Stimulated activated CD4-positive, alpha-beta T cell treated with anti-CD3 and anti-CD28 coated beads, Interleukin-12 subunit alpha, Interleukin-12 subunit beta, amount 100 ng/mL, for 48 hours (primary cell): ENCODE results near the gene GMCL2.

ENCODE experiments used
- DNase-seq, 3 donors: peaks; one replicate each; pipeline ENCODE4 v3.0.0-alpha.2; 2020; ENCODE audit warnings: low read depth in 2 of 3, low spot score in 1 of 3

Gene GMCL2

DNA sequence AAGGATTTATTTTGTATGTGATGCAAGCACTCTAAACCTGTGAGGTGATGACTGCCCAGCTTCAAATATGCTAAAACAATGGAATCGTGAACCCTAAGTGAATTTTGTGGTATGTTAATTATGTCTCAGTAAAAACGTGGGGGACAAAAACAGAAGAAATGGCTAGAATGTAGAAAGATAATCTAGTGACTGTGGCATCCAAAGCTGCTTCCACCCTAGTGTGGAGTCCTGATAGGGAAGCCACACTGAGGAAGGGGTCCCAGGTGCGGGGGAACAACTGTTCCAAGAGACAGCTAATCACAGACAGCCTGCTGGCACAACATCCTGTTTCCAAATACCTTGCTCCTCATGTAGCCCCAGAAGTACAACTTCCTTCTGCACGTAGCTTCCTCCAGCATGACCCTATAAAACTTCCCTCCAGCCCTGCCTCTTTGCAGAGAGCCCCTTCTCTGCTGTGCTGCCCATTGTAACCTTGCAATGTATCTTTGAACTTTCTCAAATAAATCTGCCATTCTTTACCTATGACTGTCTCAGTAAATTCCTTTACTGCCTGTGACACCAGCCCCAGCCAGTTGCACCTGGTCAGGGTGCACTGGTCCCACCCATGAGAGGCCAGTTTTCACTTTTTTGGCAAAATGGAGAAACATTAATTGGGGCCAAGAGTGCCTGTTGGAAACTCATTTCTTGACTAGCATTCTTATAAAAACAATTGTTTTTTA, 4.9 kb downstream of the GMCL2 start:
- DNase-seq, result no peak

DNA sequence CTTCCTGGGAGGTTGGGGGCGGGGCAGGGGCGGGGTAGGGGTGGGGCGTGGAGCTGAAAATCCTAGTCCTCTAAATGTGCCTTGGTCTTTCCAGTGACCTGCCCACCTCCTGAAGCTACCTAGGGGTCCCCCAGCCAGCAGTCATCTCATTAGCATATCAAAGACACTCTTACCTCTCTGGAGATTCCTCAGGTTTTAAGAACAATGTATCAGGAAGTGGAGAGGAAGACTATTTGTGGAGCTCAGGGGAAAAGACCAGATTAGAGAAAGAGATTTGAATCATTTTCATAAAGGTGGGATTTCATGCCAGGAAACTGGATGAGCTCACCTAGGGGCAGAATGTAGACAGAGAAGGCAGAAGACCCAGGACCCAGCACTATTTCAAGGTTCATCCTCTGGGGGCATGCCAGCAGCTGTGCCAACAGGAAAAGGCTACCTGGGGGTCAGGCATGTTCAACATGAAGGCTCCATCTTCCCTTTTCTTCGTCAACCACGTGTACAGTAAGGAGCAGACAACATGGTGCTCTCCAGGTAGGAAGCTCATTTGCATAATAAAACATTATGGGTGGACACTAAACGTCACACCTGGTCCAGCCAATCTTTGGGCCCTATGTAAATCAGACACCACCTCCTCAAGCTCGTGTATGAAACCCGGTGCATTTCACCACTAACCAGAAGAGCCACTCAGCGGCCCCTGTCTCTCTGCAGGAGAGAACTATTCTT, 6.9 kb downstream of the GMCL2 start:
- no peak for DNase-seq

DNA sequence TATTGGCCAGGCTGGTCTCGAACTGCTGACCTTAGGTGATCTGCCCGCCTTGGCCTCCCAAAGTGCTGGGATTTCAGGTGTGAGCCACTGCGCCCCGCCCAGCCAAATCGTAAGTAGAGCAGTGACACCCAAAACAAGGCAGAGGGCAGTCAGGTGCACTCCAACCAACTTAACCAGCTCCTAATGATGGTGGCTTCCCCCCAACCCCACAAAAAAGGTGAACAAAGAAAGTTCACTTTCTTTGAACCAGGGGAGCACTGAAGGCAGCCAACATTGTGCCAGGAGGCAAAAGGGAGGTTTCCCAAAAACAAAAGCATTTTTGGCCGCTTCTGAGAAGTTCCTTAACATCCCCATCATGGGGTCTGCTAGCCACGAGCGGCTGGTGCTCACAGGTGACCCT, 9.6 kb downstream of the GMCL2 start:
- DNase-seq, result no peak

DNA sequence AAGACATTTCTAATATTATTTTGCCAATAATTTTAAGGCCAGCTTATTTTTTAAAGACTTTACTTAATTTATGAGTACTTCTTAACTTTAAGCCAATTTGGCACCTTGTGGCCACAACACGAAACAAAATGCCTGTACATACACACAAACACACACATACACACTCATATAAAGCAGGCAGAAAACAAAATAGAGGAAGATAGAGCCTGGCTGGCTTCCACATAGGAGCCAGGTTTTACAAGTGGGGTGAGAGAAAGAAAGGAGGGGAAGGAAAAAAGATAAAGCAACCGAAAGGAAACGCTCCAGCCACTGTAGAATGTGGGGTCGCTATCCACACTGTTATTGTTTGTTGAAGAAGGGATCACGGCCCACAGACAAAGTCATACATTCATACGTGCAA, 10.4 kb downstream of the GMCL2 start:
- no peak for DNase-seq

DNA sequence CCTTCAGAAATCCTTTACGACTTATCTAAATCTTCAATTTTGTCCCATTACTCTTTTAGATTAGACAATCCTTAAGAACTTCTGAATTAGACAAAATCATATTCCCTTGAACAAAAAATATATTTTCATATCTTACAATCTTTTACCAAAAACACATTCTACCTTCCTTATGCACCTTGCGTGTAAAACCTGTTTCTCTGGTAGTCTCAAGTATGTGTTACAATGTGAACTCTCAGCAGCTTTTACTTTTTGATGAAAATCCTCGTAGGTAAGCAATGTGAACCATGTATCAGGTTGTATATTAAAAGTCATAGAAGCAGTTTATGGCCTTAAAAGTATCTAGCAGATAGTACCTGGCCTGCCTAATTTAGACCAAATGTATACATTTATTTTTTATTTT, 12.7 kb downstream of the GMCL2 start:
- no peak for DNase-seq

DNA sequence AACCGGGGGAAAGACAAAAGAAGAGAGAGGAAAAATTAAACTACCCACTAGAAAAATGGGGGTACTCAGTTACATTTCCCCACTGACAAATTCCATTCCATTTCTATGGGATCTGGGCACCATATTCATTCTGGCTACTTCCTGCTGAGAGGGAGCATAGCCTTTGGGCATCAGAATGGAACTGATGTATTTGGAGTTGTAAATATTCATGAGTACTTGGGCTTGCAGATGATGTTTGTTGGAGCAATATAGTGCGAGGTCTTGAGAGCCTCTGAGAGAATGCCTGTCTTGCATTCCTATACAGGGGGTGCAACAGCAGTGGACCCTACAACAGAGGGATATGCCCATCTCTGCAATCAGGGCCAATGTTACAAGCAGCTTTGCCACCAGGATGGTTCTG, 16.7 kb downstream of the GMCL2 start:
- no peak for DNase-seq

DNA sequence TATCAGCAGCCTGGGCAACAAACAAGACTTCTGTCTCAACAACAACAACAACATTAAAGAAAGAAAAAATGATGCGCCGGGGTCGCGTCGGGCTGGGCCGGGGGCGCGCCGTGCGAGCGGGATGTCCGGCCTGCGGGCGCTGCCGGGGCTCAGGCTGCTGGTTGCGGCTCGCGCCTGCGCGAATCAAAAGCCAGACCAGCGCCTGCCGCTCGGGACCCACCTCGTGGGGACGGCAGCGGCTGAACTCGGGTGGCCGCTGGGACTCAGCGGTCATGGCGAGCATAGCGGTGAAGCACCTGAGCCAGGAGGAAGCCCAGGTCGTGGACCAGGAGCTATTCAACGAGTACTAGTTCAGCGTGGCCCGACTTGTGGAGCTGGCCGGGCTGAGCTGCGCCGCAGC, 21.6 kb downstream of the GMCL2 start:
- DNase-seq, result no peak

DNA sequence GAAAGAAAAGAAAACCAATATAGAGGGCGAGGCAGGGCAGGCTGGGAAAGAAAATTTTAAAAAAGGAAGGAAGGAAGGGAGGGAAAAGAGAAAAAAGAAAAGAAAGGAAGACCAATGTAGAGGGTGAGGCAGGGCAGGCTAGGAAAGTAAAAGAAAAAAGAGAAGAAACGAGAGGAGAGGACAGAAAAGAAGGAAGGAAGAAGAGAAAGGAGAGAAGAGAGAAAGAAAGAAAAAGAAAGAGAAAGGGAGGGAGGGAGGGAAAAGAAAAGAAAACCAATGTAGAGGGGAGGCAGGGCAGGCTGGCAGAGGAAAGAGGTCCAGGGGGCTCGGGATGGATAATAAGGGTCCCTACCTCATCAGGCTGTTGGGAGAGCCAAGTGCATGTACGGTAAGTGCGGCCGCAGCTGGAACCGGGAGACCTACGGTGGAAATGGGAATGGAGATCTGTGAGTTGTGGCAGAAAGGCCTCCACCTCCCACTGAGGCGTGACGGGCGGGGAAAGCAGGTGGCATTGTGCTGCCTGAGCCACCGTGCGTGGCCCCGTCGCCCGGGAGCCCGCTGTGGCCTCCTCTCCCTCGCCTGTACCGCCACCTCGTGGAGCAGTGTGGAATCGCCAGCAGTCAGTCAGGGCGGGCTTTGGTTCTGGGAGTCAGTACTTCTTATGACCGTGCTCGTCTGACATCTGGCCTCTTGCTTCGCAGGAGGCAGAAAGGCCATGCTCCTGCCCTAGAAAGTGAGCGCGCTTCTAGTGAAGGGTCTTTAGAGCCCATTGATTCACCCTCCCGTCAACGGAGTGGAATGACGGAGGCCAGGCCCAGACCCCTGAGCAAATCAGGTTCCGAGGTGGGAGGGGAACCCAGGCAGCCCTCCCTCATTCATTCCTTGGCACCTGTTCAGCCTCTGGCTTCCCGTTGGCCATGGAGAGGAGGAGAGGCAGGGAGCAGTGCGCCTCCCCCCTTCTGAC, 23.1 kb downstream of the GMCL2 start:
- DNase-seq, result peak; percentile 85 to 96 (median 88)

DNA sequence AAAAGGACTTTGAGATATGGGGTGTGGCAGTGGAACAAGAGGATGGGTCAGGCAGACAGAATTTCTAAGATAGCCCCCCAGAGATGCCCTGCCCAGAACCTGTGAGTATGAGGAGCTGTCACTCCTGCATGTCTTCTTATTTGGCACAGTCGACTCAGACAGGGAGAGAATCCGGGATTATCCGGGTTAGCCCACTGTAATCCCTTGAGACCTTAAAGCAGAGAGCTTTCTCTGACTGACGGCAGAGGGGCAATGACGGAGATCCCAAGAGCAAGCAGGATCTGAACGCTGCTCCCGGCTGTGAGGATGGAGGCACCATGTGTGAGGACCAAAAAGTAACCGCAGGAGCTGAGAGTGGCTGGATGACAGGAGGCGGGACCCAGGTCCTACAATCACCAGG, 24.7 kb downstream of the GMCL2 start:
- no peak for DNase-seq

DNA sequence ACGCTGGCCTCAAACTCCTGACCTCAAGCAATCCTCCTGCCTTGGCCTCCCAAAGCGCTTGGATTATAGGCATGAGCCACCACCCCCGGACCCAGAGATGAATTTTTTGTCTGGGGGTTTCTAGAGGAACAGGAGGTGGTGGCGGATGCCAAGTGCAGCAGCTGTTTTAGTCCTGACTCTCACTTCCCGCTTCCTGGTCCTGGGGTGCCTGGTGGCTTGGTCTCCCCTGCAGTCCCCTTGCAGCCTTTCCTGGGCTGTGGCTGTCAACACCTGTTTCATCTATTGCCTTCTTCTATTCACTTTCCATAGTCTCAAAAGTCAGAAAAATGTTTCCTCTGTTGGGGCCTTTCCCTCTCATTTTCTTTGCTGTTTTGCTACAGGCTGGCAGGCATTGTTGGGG, 27.0 kb downstream of the GMCL2 start:
- DNase-seq, result no peak

DNA sequence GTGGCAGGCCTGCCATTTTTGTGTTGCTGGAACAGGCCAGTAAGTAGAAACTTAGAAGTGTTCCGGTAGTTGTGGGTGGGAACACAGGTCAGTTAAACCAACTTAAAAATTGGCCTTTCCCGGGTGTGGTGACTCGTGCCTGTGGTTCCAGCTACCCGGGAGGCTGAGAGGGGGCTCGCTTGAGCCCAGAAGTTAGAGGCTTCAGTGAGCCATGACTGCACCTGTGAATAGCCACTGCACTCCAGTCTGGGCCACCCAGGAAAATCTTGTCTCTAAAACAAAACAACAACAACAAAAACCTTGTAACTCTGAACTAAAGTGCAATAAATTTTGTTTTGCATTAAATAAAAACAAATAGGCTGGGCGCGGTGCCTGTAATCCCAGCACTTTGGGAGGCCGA, 32.1 kb downstream of the GMCL2 start:
- no peak for DNase-seq

DNA sequence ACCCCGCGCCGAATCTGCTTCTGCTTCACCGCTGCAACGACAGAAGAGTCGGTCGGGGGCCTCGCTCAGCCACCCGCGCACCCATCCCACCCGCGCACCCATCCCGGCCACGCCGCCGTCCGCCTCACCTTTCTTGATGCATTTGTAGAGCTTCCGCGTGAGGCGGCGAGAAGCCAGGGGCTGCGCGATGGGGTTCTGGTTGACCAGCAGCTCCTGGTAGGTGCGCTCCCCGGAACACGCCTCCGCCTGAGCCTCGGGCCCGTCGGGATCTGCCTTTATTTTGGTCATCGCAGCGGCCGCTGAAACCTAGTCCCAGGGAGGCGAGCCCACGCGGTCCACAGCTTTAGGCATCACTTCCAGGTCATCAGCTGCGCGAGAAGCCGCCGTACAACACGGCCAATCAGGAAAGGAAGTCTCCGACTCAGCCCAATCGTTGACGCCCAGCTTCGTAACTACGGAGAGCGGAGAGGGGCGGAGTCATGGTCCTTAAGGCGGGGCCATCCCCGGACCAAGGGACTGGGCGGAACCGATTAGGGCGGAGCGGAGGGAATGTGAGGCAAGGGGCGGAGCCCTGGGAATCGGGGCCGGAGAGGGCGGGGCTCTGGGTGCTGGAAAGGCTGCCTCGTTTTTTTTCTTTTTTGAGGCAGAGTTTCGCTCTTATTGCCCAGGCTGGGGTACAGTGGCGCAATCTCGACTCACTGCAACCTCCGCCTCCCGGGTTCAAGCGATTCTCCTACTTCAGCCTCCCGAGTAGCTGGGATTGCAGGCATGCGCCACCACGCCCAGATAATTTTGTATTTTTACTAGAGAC, 33.4 kb downstream of the GMCL2 start, which contains the start of gene NHP2:
Gene NHP2 (minus strand): TSS at position 356 of the 811 bp plus-strand sequence. CDS start 68 bp downstream, at position 288.
- DNase-seq, result peak; percentile 98 to 99 (median 99)

DNA sequence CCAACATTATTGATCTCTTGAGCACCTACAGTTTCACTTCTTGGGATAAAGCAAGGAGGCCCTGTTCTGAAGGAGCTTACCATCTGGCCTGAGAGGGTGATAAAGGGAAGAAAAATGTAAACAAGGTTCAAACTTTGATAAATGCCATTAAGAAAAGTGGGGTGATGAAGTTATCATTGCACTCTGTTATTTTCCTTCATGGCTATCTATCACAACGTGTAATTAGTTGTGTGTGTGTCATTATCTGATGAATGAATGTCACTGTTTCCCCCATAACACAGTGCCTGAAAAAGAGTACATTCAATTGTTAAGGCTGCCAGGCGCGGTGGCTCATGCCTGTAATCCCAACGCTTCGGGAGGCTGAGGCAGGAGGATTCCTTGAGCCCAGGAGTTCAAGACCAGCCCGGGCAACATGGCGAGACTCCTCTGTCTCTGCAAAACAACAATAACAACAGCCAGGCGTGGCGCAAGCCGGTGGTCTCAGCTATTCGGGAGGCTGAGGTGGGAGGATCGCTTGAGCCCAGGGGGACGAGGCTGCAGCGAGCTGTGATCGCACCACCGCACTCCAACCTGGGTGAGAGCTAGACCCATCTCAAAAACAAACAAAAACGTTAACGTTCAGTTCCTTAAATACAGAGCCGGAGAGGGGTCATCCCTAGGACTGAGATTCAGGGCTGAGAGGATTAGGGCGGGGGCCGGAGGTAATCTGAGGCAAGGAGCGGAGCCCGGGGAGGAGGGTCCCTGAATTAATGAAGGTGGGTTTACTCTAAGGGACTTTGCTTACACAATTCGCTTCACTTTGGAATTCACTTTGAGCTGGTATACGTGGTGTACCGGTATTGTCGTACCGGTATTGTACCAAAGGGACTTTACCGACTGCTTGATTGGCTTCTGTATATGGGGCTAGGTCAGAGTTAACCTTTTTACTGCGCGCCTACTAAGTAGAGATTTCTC, 34.4 kb downstream of the GMCL2 start:
- DNase-seq, result no peak

DNA sequence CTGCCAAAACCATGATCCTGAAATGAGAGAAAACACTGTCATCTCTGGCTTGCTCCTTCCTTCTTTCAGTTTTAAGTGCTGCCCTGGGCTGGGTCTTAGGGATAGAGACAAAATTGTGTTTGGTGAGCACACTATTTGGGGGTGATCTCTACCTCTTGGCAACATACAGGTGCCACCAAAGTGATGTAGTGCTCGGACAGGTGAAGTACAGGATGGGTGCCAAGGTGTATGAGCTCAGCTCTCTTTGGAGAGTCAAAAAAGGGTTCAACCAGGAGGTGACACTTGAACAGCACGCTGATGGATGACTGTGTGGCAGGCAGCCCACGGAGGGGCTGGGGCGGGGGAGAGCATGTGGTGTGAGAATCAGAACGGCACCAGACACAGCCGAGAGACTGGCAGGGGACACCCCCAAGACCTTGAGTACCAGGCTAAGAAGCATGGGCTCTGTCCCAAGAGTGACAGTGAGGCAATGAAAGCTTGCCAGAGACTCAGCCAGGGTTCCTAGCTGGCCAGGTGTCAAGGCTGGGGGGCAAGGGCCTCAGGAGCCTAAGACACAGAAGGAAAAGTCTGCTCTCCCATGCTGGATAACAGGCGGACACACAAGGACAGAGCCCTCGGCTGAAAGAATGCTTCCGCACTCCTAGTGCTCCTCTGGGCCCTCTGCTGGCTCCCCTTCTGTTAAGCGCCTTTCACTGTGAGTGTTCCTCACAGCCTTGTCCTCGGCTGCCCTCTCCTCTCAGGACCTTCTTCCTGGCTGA, 36.0 kb downstream of the GMCL2 start:
- DNase-seq, result no peak

DNA sequence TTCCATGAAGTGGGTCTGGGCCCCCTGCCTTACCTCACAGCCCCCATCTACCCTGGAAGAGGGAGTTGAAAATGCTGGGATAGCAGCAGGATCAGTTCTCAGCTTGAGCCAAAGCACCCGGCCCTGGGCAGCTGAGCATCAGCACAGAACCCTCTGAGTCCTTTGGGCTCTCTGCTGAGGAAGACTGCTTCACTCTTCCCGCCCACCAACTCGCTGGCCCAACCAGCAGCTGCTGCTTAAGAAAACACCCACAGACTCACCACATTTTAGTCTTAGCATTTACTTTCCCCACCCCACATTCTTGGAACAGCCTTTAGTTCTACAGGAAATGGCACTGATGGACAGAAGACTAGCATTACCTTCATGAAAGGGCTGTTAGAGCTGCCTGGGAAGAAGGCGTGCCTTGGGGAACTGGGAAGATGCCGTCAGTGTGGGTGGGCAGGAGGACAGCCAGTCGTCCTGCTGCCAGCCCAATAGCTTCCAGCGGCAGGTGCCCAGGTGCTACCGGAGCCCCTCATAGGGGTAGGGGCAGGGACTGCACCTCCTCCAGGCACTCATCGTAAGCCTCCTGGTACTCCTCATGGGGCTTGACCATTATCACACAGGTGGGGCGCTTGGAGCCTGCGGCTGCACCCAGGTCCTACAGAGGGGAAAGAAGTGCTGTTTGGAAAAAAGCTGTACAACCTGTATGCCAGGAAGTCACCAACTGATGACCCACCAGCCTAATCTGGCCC, 37.8 kb downstream of the GMCL2 start:
- no peak for DNase-seq

DNA sequence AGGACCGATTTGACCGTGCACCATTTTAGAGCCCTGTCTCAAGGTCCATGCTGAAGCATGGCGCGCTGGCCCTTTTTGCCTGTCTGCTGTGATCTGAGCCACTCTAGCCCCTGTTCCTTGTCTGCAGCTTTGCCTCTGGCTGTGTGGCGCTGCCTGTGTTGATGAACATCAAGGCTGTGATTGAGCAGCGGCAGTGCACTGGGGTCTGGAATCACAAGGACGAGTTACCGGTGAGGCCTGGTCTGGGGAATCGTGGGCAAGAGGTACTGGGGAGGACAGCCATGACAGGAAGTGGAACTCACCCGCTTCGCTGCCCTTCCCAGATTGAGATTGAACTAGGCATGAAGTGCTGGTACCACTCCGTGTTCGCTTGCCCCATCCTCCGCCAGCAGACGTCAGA, 39.8 kb downstream of the GMCL2 start:
- no peak for DNase-seq

DNA sequence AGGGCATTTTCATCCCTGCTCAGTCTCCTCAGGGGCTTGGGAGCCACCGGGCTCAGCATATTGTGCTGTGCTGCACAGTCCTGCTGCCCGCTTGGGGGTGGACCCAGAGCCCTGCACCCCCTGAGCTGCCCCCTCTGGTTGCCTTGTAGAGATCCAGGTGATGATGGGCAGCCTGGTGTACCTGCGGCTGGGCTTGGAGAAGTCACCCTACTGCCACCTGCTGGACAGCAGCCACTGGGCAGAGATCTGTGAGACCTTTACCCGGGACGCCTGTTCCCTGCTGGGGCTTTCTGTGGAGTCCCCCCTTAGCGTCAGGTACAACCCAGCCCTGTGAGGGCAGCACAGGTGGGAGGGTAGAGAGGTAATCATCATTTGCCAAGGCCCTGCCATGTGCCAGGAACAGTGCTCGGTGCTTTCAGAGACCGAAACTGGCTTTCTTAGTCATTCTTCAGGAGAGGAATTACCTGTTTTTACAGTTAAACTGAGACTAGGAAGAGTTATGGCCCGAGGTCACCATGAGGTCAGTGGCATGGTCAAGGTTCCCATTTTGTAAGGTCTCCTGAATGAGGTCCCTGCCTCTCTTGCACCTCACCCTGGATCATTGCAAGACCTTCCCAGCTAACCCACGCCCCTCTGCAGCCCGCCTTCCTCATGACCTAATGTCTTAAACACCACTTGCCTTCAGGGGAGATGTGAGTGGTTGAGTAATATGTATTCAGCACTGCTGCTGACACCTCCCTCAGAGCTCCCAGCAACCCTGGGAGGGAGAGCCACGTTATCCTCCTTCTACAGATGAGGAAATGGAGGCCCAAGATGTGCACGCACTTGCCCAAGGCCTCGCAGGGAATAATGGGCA, 41.0 kb downstream of the GMCL2 start:
- peak; percentile 37 to 57 (median 54) for DNase-seq
